Skeletal muscle tissue (tissue), 4 donors: Measurements from ENCODE around the gene GPD1. TPM values are rescaled to one million over a fixed set of nuclear protein-coding genes. Genes with fewer than 3 reads are reported as not detected.
"Not testable (repeated sequence)": the region's sequence is repeated elsewhere in the genome, so short reads cannot be mapped to it uniquely, and the experiment has no call there.

Experiments used
- H3K27ac ChIP-seq: one replicate; pipeline ENCODE4 v1.7.0; 2013; ENCODE audit warnings: mild to moderate bottlenecking, low read depth, low read length, inconsistent platforms
- H3K27me3 ChIP-seq, 3 donors: one replicate each; pipeline ENCODE4 v1.7.0; 2013; ENCODE audit warnings: low read length in 3 of 3; ENCODE audit not compliant: control insufficient read depth in 3 of 3, insufficient read depth in 3 of 3
- H3K36me3 ChIP-seq, 3 donors: one replicate each; pipeline ENCODE4 v1.7.0; 2013; ENCODE audit warnings: low read length in 3 of 3; ENCODE audit not compliant: control insufficient read depth in 3 of 3, insufficient read depth in 3 of 3
- H3K4me1 ChIP-seq, 3 donors: one replicate each; pipeline ENCODE4 v1.7.0; 2013; ENCODE audit warnings: low read length in 3 of 3, mild to moderate bottlenecking in 3 of 3; ENCODE audit not compliant: control insufficient read depth in 3 of 3, insufficient read depth in 3 of 3
- H3K4me3 ChIP-seq, 3 donors: one replicate each; pipeline ENCODE4 v1.7.0; 2013; ENCODE audit warnings: low read length in 3 of 3
- H3K9ac ChIP-seq, 3 donors: one replicate each; pipeline ENCODE4 v1.7.0; 2013; ENCODE audit warnings: low read length in 3 of 3, mild to moderate bottlenecking in 3 of 3, moderate library complexity in 2 of 3, low read depth in 1 of 3
- H3K9me3 ChIP-seq, 3 donors: one replicate each; pipeline ENCODE4 v1.7.0; 2013; ENCODE audit warnings: low read length in 3 of 3; ENCODE audit not compliant: control insufficient read depth in 3 of 3
- total RNA-seq: library from RNA; depleted of rRNA; stranded (reverse); fragments of >200 nt; gene quantifications from one replicate; pipeline ENCODE4 v1.2.3, GENCODE V29; 2014
- donor health status: Osteomylitis.

Gene GPD1
- total RNA-seq, 1 donor from 2014 or later = 104 TPM

DNA sequence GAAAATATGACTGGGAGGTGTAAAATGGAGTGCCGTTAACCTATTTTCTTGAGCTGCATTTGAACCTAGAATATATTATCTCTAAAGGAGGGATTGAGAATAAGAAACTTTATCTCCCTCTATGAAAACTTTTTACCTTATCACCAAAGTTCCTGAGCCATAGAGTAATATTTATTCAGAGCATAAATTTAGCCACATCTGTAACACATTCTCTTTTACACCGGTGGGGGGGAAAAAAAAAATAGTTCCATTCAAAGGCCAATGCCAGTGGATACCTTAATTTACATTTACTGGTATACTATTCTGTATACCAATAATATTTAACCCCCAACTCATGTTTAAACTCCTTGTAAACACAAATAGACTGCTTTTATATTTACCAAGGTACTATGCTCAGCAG, 41.6 kb downstream of the GPD1 start:
- H3K9me3 ChIP-seq = no peaks in the 10 kb centered on the region
- H3K9ac ChIP-seq = no peak overlapping the region
- no peak overlapping the region for H3K4me3 ChIP-seq
- no peak overlapping the region for H3K27ac ChIP-seq
- H3K4me1 ChIP-seq = peaks cover 0 to 5% (median 5%) of the 10 kb centered on the region in 3 donors
- H3K36me3 ChIP-seq = peaks cover 0 to 19% (median 5%) of the 10 kb centered on the region in 3 donors
- no peaks in the 10 kb centered on the region for H3K27me3 ChIP-seq

GRCh38 chr12:50147281-50147680, 43.5 kb downstream of the GPD1 start:
- H3K9ac ChIP-seq = no peak overlapping the region
- peaks cover 0 to 5% (median 5%) of the 10 kb centered on the region in 3 donors for H3K4me1 ChIP-seq
- no peaks in the 10 kb centered on the region for H3K9me3 ChIP-seq
- H3K4me3 ChIP-seq = no peak overlapping the region
- H3K36me3 ChIP-seq = peaks cover 0 to 5% (median 0%) of the 10 kb centered on the region in 3 donors
- H3K27ac ChIP-seq = no peak overlapping the region
- no peaks in the 10 kb centered on the region for H3K27me3 ChIP-seq

DNA sequence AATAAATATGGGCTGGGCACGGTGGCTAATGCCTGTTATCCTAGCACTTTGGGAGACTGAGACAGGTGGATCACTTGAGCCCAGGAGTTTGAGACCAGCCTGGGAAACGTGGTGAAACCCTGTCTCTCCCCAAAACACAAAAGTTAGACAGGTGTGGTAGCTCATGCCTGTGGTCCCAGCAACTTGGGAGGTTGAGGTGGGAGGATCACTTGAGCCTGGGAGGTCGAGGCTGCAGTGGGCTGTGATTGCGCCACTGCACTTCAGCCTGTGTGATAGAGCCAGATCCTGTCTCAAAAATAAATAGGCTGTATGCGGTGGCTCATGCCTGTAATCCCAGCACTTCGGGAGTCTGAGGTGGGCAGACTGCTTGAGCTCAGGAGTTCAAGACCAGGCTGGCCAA, 44.2 kb downstream of the GPD1 start:
- H3K9ac ChIP-seq, H3K27ac ChIP-seq, H3K9me3 ChIP-seq, H3K4me3 ChIP-seq, H3K4me1 ChIP-seq, H3K36me3 ChIP-seq, H3K27me3 ChIP-seq: not testable (repeated sequence)

DNA sequence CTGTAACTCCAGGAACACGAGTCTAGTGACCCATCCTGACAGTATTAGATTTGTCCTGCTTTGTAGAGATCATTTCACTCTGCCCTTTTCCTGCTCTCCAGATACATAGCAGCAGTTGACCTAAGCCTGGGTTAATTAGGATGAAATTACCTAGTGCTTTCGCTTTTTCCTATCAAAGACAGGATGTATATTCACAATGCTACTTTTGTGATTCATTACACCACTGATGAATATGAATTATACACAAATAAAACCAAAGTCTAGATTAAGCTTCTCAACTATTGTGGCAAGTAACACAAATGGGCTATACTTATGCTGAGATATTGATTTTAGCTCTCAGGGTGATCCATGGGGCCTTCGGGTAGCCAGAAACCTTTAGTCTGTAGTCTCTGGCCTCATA, 45.5 kb downstream of the GPD1 start:
- Histone ChIP-seq H3K9ac (no peak overlapping the region), H3K27me3 (no peaks in the 10 kb centered on the region), H3K4me1 (peaks cover 0 to 5% (median 5%) of the 10 kb centered on the region in 3 donors), H3K9me3 (no peaks in the 10 kb centered on the region), H3K27ac (no peak overlapping the region), H3K36me3 (no peaks in the 10 kb centered on the region), H3K4me3 (no peak overlapping the region)

GRCh38 chr12:50151047-50151687, 47.4 kb downstream of the GPD1 start:
- no peak overlapping the region for H3K9ac ChIP-seq
- no peaks in the 10 kb centered on the region for H3K36me3 ChIP-seq
- no peak overlapping the region for H3K4me3 ChIP-seq
- no peaks in the 10 kb centered on the region for H3K27me3 ChIP-seq
- H3K27ac ChIP-seq = no peak overlapping the region
- peaks cover 0 to 5% (median 5%) of the 10 kb centered on the region in 3 donors for H3K4me1 ChIP-seq
- H3K9me3 ChIP-seq = no peaks in the 10 kb centered on the region

DNA sequence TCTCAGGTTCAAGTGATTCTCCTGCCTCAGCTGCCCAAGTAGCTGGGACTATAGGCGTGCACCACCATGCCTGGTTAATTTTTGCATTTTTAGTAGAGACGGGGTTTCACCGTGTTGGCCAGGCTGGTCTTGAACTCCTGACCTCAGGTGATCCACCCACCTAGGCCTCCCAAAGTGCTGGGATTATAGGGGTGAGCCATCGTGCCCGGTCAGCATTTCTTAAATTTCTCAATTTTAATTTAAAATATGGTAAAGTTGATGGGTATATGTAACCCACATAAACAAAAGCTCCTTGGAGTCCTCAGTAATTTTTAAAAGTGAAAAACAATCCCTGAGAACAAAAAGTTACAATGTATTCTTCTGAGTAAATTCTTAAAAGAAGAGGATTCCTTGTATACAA, 51.1 kb downstream of the GPD1 start:
- not testable (repeated sequence) for H3K27ac ChIP-seq, H3K4me1 ChIP-seq, H3K4me3 ChIP-seq, H3K9me3 ChIP-seq, H3K36me3 ChIP-seq, H3K27me3 ChIP-seq, H3K9ac ChIP-seq

- no peaks in the 10 kb centered on the region for H3K9me3 ChIP-seq
- no peak overlapping the region for H3K27ac ChIP-seq
- no peaks in the 10 kb centered on the region for H3K27me3 ChIP-seq
- no peak overlapping the region for H3K4me3 ChIP-seq
- H3K4me1 ChIP-seq = no peaks in the 10 kb centered on the region
- no peak overlapping the region for H3K9ac ChIP-seq
- no peaks in the 10 kb centered on the region for H3K36me3 ChIP-seq
Observed at GRCh38 chr12:50156641-50157040, 52.8 kb downstream of the GPD1 start.

DNA sequence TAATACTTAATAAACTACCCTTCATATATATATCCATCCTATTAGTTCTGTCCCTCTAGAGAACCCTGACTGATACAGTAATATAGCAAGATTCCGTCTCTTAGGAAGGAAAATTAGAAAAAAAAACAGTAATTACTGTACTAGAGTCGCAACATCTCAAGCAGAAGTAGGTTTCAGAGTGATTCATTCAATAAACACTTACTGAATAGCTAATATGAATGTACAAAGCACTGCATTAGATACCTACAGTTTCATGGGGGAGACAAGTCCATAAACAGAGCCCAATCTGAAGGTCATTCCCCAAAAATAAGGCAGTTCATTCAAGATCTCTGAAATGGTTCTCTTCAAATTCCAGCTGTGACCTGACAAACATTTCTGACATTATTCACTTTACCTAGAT, 53.5 kb downstream of the GPD1 start:
- Histone ChIP-seq H3K27ac (no peak overlapping the region), H3K9ac (no peak overlapping the region), H3K9me3 (no peaks in the 10 kb centered on the region), H3K36me3 (no peaks in the 10 kb centered on the region), H3K4me1 (no peaks in the 10 kb centered on the region), H3K27me3 (no peaks in the 10 kb centered on the region), H3K4me3 (no peak overlapping the region)

DNA sequence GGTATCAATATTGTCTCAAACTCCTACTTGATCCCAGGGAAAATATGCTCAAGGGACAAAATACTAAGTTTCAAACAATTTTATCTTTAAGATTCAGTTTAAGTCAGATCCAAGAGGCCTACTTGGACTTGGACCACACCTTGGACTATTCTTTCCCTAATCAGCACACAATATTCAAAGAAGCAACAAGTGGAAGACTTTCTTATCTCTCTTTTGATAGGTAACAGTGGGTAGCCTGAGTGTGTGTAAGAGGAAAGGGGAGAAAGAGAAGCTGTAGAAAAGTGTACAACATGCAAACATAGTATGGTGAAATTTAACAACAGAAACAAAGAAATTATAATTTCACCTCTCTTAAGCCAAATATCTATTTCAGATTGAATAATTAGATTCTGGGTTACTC, 56.8 kb downstream of the GPD1 start:
- no peaks in the 10 kb centered on the region for H3K9me3 ChIP-seq
- H3K27me3 ChIP-seq = no peaks in the 10 kb centered on the region
- H3K9ac ChIP-seq = no peak overlapping the region
- no peaks in the 10 kb centered on the region for H3K4me1 ChIP-seq
- no peaks in the 10 kb centered on the region for H3K36me3 ChIP-seq
- H3K4me3 ChIP-seq = no peak overlapping the region
- H3K27ac ChIP-seq = no peak overlapping the region
